ENCODE measurements around the gene ENO4. TPM values are rescaled to one million over a fixed set of nuclear protein-coding genes. Genes with fewer than 3 reads are reported as not detected.

ENO4 gene
- total and polyA plus RNA-seq, 9 donors: 0.30 to 2.8 (median 0.72) TPM

- intact Hi-C loops (cut with DNase I): no loop called here
- peak overlapping the region in 1 of 2 donors; percentile 53 for H3K27ac ChIP-seq
- no peaks in the 10 kb centered on the region for H3K27me3 ChIP-seq
- 58 to 72% (median 65%) methylated on average over 17 of the region's 17 CpGs for WGBS, 3 donors
- H3K4me3 ChIP-seq: peak overlapping the region; percentile 48
- H3K36me3 ChIP-seq: no peaks in the 10 kb centered on the region
- no peak for TF ChIP-seq EP300 (IDR thresholded peaks at IDR 0.05)
- TF ChIP-seq, protein P1, sequence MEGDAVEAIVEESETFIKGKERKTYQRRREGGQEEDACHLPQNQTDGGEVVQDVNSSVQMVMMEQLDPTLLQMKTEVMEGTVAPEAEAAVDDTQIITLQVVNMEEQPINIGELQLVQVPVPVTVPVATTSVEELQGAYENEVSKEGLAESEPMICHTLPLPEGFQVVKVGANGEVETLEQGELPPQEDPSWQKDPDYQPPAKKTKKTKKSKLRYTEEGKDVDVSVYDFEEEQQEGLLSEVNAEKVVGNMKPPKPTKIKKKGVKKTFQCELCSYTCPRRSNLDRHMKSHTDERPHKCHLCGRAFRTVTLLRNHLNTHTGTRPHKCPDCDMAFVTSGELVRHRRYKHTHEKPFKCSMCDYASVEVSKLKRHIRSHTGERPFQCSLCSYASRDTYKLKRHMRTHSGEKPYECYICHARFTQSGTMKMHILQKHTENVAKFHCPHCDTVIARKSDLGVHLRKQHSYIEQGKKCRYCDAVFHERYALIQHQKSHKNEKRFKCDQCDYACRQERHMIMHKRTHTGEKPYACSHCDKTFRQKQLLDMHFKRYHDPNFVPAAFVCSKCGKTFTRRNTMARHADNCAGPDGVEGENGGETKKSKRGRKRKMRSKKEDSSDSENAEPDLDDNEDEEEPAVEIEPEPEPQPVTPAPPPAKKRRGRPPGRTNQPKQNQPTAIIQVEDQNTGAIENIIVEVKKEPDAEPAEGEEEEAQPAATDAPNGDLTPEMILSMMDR (IDR thresholded peaks at IDR 0.05): no peak
- DNase-seq: no peak
- H3K4me1 ChIP-seq (ENCODE audit: insufficient read depth): peaks cover 5% of the 10 kb centered on the region
- no peaks in the 10 kb centered on the region for H3K9me3 ChIP-seq
Measured at GRCh38 chr10:116848032-116848943, 1.0 kb upstream of the ENO4 start.

DNA sequence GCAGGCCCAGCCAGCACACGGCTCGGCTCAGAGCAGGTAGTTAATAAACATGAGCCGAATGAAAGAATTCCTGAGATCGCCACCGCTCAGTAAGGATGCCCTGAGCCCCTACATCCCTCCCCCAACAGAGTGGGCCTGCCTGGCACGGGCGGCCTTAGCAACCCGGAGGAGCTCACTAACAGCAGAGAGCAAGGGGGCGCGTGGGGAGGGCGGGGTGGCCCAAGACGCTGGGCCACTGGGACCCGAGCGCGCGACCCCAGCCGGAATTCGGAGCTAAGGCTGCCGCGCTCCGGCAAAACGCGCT, 403 bp upstream of the ENO4 start:
- peaks cover 5% of the 10 kb centered on the region for H3K4me1 ChIP-seq (ENCODE audit: insufficient read depth)
- TF ChIP-seq POLR2A (IDR thresholded peaks at IDR 0.05) (no peak), EP300 (IDR thresholded peaks at IDR 0.05) (no peak)
- WGBS, 3 donors: 0 to 2% (median 1%) methylated on average over 22 to 23 of the region's 23 CpGs
- H3K36me3 ChIP-seq: no peaks in the 10 kb centered on the region
- H3K4me3 ChIP-seq: peak overlapping the region; percentile 48
- no peaks in the 10 kb centered on the region for H3K27me3 ChIP-seq
- intact Hi-C loops (cut with DNase I): no loop called here
- no peaks in the 10 kb centered on the region for H3K9me3 ChIP-seq
- no peak for DNase-seq
- peak overlapping the region in 1 of 2 donors; percentile 53 for H3K27ac ChIP-seq

GRCh38 chr10:116850058-116850611, 836 bp downstream of the ENO4 start:
- H3K27ac ChIP-seq: peak overlapping the region in 1 of 2 donors; percentile 53
- H3K9me3 ChIP-seq: no peaks in the 10 kb centered on the region
- intact Hi-C loops (cut with DNase I): no loop called here
- H3K4me3 ChIP-seq: peak overlapping the region; percentile 48
- H3K27me3 ChIP-seq: no peaks in the 10 kb centered on the region
- H3K4me1 ChIP-seq (ENCODE audit: insufficient read depth): peaks cover 5% of the 10 kb centered on the region
- H3K36me3 ChIP-seq: no peaks in the 10 kb centered on the region
- WGBS, 3 donors: 25 to 29% (median 27%) methylated on average over 10 of the region's 10 CpGs
- DNase-seq: no peak
- TF ChIP-seq EP300 (IDR thresholded peaks at IDR 0.05) (no peak), POLR2A (IDR thresholded peaks at IDR 0.05) (no peak)
- TF ChIP-seq, protein P1 (IDR thresholded peaks at IDR 0.05): no peak

- no peak overlapping the region for H3K27ac ChIP-seq
- no peak for TF ChIP-seq POLR2A (IDR thresholded peaks at IDR 0.05)
- no peak for TF ChIP-seq EP300 (IDR thresholded peaks at IDR 0.05)
- TF ChIP-seq, protein P1 (IDR thresholded peaks at IDR 0.05): no peak
- H3K36me3 ChIP-seq: no peaks in the 10 kb centered on the region
- no peaks in the 10 kb centered on the region for H3K9me3 ChIP-seq
- no peak overlapping the region for H3K4me3 ChIP-seq
- peaks cover 5% of the 10 kb centered on the region for H3K4me1 ChIP-seq (ENCODE audit: insufficient read depth)
- intact Hi-C loops (cut with DNase I): no loop called here
- no peak for DNase-seq
- no peaks in the 10 kb centered on the region for H3K27me3 ChIP-seq
- WGBS, 3 donors: 73 to 85% (median 79%) methylated on average over 1 of the region's 1 CpG
Measured at GRCh38 chr10:116852246-116852645, 2.9 kb downstream of the ENO4 start.

DNA sequence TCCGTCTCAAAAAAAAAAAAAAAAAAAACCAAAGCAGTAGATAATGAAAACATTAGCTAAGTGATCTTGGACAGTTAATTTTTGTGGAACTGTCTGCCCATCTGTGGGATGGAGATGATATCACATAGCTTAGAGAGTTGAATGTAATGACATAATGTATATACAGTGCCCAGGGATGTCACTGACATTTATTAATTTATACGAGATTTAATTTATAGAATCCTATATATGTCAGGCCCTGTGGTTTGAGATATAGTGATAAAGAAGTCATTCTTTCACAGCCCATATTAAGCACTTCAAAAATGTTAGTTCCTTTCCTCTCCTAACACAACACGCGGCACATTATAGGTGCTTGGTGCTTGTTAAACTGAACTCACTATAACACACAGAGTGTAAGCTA, 4.0 kb downstream of the ENO4 start:
- Histone ChIP-seq H3K4me3 (no peak overlapping the region), H3K27ac (no peak overlapping the region), H3K27me3 (no peaks in the 10 kb centered on the region), H3K9me3 (no peaks in the 10 kb centered on the region), H3K36me3 (no peaks in the 10 kb centered on the region), H3K4me1 (ENCODE audit: insufficient read depth) (peaks cover 5% of the 10 kb centered on the region)
- TF ChIP-seq, protein P1 (IDR thresholded peaks at IDR 0.05): no peak
- TF ChIP-seq EP300 (IDR thresholded peaks at IDR 0.05) (no peak), POLR2A (IDR thresholded peaks at IDR 0.05) (no peak)
- intact Hi-C loops (cut with DNase I): no loop called here
- 82 to 92% (median 91%) methylated on average over 4 of the region's 4 CpGs for WGBS, 3 donors
- DNase-seq: no peak

Measured in ovary (tissue), 9 donors.